CD4-positive, alpha-beta T cell treated with Interleukin-15 for 1 hour (primary cell): ENCODE results near the gene APBB1IP.
"Not testable (repeated sequence)": the region's sequence is repeated elsewhere in the genome, so short reads cannot be mapped to it uniquely, and the experiment has no call there.

Source experiments
- DNase-seq: peaks from one replicate; pipeline ENCODE4 v3.0.0-alpha.2; 2020

The APBB1IP gene

DNA sequence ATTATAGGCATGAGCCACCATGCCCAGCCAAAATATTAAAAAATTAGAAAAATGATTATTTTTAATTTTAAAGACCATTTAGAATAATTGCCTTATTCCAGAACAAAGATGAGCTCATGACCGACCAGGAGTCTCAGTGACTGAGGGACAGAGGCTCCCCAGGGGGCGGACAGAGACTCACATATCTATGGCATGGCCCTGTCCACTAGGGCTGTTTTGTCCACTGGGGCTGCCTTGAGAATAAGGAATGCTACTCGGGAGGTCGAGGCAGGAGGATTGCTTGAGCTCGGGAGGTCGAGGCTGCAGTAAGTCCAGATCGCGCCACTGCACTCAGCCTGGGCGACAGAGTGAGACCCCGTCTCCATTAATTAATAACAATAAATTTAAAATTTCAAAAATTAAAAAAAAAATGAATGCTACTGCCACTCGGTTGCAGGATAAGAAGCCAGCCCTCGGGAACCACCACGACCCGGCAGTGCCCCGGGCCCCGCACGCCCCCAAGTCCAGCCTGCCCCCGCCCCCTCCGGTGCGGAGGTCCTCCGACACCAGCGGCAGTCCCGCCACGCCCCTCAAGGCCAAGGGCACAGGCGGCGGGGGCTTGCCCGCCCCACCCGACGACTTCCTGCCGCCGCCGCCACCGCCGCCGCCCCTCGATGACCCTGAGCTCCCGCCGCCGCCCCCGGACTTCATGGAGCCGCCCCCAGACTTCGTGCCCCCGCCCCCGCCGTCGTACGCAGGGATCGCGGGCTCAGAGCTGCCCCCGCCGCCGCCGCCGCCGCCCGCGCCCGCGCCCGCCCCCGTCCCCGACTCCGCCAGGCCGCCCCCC lies 128.6 kb downstream of the APBB1IP start:
- no peak for DNase-seq

DNA sequence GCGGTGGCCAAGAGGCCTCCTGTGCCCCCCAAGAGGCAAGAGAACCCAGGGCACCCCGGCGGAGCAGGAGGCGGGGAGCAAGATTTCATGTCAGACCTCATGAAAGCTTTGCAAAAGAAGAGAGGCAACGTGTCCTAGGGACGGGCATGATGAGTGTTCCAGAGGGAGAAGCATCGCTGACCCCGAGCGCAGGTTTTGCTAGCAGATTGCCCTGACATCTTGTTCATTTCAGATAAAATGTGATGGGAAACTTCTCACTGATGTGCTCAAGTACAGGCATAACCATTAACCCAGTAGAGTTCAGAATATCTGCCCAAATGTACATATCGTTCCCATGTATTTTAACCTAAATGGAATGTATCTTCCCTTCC lies 129.2 kb downstream of the APBB1IP start:
- DNase-seq: no peak

GRCh38 chr10:26571655-26572054 lies 133.5 kb downstream of the APBB1IP start:
- DNase-seq: no peak

DNA sequence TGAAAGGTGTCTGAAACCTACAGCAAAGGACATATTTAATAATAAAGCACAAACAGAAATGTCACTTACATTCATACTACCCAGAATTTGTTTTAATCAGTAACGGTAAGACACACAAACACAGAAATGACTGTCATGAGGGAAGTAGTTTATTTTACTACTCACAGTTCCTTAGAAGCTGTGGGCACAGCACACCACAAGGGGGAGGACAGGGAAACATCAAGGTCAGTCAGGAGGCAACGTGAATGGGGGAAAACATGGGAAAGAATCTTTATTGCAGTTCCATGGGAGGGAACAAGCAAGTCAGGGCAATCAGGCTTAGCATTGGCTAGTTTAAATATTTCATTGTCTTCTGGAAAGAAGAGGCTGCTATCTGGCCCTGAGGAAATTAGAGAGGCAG lies 135.5 kb downstream of the APBB1IP start:
- DNase-seq: no peak

GRCh38 chr10:26574783-26575182 lies 136.6 kb downstream of the APBB1IP start:
- no peak for DNase-seq

DNA sequence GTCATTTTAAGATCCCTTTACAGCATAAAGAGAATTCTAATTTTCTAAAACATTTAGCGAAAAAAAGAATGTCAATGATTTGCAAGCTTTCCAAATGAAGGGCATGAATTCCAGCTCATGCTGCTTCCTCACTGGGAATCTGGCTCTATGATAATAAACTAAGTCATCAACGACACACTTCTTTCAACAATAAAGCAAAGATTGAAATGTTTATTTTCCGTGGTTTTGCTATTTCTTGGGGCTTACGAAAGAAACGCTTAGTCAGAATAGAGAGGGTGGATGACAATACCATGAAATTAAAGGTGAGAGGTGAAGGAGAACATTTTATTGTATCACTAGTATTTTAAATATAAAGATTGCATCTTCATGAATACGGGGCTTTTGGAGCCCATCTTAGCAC lies 140.2 kb downstream of the APBB1IP start:
- not testable (repeated sequence) for DNase-seq

- DNase-seq: no peak
Observed at GRCh38 chr10:26579256-26580063, 141.3 kb downstream of the APBB1IP start.

DNA sequence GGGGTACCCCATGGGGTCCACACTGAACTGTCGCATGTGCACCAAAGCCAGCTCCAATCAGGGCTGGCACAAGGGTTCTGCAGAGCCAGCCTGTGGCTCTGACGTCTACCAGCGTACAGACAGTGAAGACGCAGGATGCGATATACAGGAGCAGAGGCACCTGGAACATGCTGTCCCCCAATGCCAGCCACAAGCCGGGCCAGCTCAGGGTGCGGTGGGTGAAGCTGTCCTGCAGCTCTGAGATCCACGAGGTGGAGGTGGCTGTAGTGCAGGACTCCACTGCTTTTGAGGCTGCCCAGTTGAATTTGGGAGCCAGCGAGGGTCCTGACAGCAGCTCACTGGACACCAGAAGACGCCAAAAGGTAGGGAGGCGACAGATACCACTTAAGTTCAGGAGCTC lies 148.1 kb downstream of the APBB1IP start:
- no peak for DNase-seq

DNA sequence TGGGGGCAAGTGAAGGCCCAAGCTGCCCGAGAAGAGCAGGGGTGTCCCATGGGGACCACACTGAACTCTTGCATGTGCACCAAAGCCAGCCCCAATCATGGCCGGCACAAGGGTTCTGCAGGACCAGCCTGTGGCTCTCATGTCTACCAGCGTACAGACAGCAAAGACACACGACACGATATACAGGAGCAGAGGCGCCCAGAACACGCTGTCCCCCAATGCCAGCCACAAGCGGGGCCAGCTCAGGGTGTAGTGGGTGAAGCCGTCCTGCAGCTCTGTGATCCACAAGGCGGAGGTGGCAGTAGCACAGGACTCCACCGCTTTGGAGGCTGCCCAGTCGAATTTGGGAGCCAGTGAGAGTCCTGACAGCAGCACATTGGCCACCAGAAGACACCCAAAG lies 150.5 kb downstream of the APBB1IP start:
- DNase-seq: no peak

DNA sequence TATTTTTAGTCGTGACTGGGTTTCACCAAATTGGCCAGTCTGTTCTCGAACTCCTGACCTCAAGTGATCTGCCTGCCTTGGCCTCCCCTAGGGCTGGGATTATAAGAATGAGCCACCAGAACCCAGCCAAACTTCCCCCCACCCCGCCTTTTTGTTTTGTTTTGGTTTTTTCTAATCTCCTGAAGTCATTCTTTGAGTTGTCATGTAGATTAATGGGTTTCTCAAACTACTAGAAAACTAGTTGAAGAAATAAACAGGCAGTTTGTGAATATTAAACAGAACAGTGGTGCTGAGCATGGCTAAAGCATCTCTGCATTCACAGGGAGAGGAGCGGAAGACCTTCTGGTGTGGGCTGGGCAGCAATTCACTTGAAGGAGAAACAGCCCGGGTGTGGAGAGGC lies 151.7 kb downstream of the APBB1IP start:
- not testable (repeated sequence) for DNase-seq

DNA sequence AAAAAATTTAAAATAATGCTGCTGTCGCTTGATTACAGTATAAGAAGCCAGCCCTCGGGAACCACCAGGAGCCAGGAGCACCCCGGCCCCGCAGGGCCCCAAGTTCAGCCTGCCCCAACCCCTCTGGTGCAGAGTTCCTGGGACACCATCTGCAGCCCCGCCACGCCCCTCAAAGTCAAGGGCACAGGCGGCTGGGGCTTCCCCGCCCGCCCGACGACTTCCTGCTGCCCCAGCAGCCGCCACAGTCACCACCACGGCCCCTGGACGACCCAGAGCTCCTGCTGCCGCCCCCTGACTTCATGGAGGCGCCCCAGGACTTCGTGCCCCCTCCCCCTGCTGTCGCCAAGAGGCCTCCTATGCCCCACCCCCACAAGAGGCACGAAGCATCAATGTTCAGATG lies 155.8 kb downstream of the APBB1IP start:
- DNase-seq: no peak

DNA sequence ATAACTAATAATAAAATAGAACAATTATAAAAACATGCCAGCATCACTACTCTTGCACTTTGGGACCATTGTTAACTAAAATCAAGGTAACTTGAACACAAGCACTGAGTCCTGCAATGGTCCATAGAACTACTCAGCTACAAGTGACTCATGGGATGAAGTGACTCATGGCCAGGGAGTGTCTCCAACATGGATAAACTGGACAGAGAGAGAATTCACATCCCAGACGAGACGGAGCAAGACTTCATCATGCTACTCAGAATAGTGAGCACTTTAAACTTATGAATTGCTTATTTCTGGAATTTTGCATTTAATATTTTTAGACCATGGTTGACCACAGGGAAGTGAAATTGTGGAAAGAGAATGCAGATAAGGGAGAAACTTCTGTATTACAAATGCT lies 165.1 kb downstream of the APBB1IP start:
- not testable (repeated sequence) for DNase-seq

GRCh38 chr10:26604320-26605093 lies 166.4 kb downstream of the APBB1IP start:
- not testable (repeated sequence) for DNase-seq

GRCh38 chr10:26606389-26606877 lies 168.3 kb downstream of the APBB1IP start:
- DNase-seq: not testable (repeated sequence)

DNA sequence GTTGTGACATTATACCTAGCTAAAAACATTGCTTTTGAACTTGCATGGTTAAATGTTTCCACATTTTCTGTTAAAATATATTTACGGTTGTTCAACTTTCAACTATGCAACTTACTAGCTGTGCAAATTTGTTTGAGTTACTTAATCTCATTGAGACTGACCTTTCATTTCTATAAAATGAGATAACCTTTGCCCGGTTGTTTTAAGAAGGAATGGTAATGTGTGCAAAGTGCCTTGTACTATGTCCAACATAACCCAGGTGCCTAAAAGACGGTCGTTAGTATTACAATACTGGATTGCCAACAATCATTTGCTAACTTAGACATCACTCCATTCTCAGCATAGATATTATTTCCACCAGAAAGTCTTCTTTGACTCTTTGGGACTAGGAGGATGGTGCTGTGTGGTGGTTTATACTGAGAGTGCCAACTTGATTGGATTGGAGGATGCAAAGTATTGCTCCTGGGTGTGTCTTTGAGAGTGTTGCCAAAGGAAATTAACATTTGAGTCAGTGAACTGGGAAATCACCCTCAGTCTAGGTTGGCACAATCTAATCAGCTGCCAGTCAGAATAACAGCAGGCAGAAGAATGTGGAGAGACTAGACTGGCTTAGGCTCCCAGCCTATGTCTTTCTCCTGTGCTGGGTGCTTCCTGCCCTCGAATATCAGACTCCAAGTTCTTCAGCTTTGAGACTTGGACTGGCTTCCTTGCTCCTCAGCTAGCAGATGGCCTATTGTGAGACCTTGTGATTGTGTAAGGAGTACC lies 174.2 kb downstream of the APBB1IP start:
- no peak for DNase-seq
